ACC112 (cell line): ENCODE results near the gene SNAPC1.

ENCODE experiments used
- H2AFZ ChIP-seq: fragments of 200-600 bp; sonication (generic); one replicate; pipeline ENCODE4 v1.6.0; 2017; ENCODE audit warnings: antibody characterized with exemption, low read length; ENCODE audit not compliant: unreplicated experiment
- H3K27ac ChIP-seq: fragments of 200-600 bp; sonication (generic); 2 replicates; pipeline ENCODE4 v1.5.1; 2014; ENCODE audit warnings: low read depth, mild to moderate bottlenecking, antibody characterized with exemption, low read length, moderate library complexity
- H3K27me3 ChIP-seq: fragments of 200-600 bp; sonication (generic); 2 replicates; pipeline ENCODE4 v1.6.1; 2014; ENCODE audit warnings: mild to moderate bottlenecking, antibody characterized with exemption, low read length, moderate library complexity, mixed read lengths; ENCODE audit not compliant: insufficient read depth
- H3K36me3 ChIP-seq: fragments of 200-600 bp; sonication (generic); 2 replicates; pipeline ENCODE4 v1.6.1; 2016; ENCODE audit warnings: mild to moderate bottlenecking, antibody characterized with exemption, low read length, moderate library complexity, mixed read lengths; ENCODE audit not compliant: insufficient read depth
- H3K4me1 ChIP-seq: fragments of 200-600 bp; sonication (generic); one replicate; pipeline ENCODE4 v1.6.1; 2016; ENCODE audit warnings: low read length, mixed read lengths; ENCODE audit not compliant: insufficient read depth, unreplicated experiment, control insufficient read depth
- H3K4me3 ChIP-seq: fragments of 200-600 bp; sonication (generic); 2 replicates; pipeline ENCODE4 v1.5.1; 2014; ENCODE audit warnings: mild to moderate bottlenecking, low read depth, low read length
- H3K79me2 ChIP-seq: fragments of 200-600 bp; sonication (generic); one replicate; pipeline ENCODE4 v1.6.0; 2016; ENCODE audit warnings: low read length; ENCODE audit not compliant: control insufficient read depth, unreplicated experiment, insufficient read depth

The SNAPC1 gene

DNA sequence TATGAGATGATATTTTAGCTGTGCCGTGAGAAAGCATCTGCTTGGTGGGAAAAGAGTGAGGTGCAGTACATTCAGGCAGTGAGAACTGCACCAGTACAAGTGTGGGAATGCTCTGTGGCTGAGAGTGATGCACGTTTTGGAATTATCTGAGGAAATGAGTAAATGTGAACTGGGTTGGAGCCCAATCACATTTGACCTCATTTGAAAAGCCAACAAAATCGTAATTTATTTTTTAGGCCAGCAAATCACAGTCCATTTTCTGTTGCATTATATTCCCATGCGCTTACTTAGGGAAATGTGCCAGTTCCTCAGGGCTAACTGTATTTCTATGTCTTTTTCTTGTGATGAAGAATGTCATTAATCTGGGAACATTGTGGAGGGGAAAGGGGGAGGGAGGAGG lies 77.3 kb downstream of the SNAPC1 start:
- Histone ChIP-seq H3K27ac (peak overlapping the region; percentile 81), H3K4me1 (peaks cover 31% of the 10 kb centered on the region), H3K36me3 (no peaks in the 10 kb centered on the region), H2AFZ (peak overlapping the region; percentile 66), H3K27me3 (peaks cover 4% of the 10 kb centered on the region; the same call in 1 of the 2 replicates), H3K79me2 (no peaks in the 10 kb centered on the region), H3K4me3 (no peak overlapping the region)

DNA sequence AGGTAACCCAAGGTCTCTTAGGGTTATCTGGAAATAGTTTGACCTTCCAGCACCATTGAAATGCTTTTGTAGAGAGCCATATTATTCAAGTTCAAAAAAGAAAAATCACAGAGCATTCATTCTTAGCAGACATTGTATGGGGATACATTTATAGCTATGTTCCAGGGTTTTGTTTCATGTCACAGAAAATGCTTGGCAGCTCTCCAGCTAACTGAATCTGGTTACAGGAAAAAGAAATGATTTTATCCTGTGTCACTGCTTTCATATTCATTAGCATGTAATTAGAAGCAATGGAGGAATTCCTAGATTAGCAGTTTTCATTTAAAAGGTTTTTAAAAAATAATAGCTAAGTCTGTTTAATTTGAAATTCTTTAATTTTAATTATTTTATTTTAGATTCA lies 78.9 kb downstream of the SNAPC1 start:
- Histone ChIP-seq H3K4me3 (no peak overlapping the region), H3K27ac (no peak overlapping the region), H3K27me3 (peaks cover 4% of the 10 kb centered on the region; the same call in 1 of the 2 replicates), H3K36me3 (no peaks in the 10 kb centered on the region), H3K4me1 (peaks cover 31% of the 10 kb centered on the region), H3K79me2 (no peaks in the 10 kb centered on the region), H2AFZ (no peak overlapping the region)
